HepG2 (cell line): ENCODE data around the gene PLXND1. TPM values are rescaled to one million over a fixed set of nuclear protein-coding genes. Genes with fewer than 3 reads are reported as not detected.
A peak's percentile ranks its signal among the peaks of the same experiment; 100 is the strongest.

Experiments
- ATF7 ChIP-seq, 2 experiments: fragments of 450-650 bp in 1 of 2; sonication (generic) in 1 of 2; formaldehyde crosslinking in 1 of 2; IDR thresholded peaks; 2 replicates each; pipeline versions ENCODE4 v1.4.0 to v1.6.1; 2016 to 2020; ENCODE audit warnings: antibody characterized with exemption in 1 of 2, mild to moderate bottlenecking in 1 of 2, missing genetic modification reagents in 1 of 2
- BORCS8-MEF2B ChIP-seq: sonication (generic); formaldehyde crosslinking; IDR thresholded peaks from 2 replicates; pipeline ENCODE4 v1.8.0; 2022; ENCODE audit warnings: mild to moderate bottlenecking, missing genetic modification reagents
- FOXO1 ChIP-seq: sonication (generic); formaldehyde crosslinking; IDR thresholded peaks from 2 replicates; pipeline ENCODE4 v1.4.0; 2020; ENCODE audit warnings: missing genetic modification reagents
- HHEX ChIP-seq: IDR thresholded peaks from 2 replicates; pipeline ENCODE4 v1.6.1; 2016; ENCODE audit warnings: control low read depth
- HIVEP1 ChIP-seq: sonication (generic); formaldehyde crosslinking; IDR thresholded peaks from 2 replicates; pipeline ENCODE4 v1.4.0; 2020; ENCODE audit warnings: mild to moderate bottlenecking, missing genetic modification reagents
- HMG20B ChIP-seq: conservative IDR thresholded peaks from 2 replicates; pipeline ENCODE4 v1.6.1; 2016; ENCODE audit warnings: missing genetic modification reagents, missing compliant biosample characterization
- IKZF1 ChIP-seq: fragments of 450-650 bp; IDR thresholded peaks from 2 replicates; pipeline ENCODE4 v1.7.1; 2016
- IRF2 ChIP-seq: IDR thresholded peaks from 2 replicates; pipeline ENCODE4 v1.6.1; 2018; ENCODE audit warnings: missing genetic modification reagents, missing compliant biosample characterization
- KMT2A ChIP-seq: sonication (generic); formaldehyde crosslinking; IDR thresholded peaks from 2 replicates; pipeline ENCODE4 v1.4.0; 2020; ENCODE audit warnings: missing genetic modification reagents
- MTA3 ChIP-seq: sonication (generic); formaldehyde crosslinking; IDR thresholded peaks from 2 replicates; pipeline ENCODE4 v1.4.0; 2020; ENCODE audit warnings: missing genetic modification reagents
- NFATC3 ChIP-seq: sonication (generic); formaldehyde crosslinking; IDR thresholded peaks from 2 replicates; pipeline ENCODE4 v1.5.1; 2020; ENCODE audit warnings: mild to moderate bottlenecking, missing genetic modification reagents
- REXO4 ChIP-seq: sonication (generic); formaldehyde crosslinking; IDR thresholded peaks from 2 replicates; pipeline ENCODE4 v1.8.0; 2022; ENCODE audit warnings: missing genetic modification reagents, mild to moderate bottlenecking, borderline replicate concordance
- RFX3 ChIP-seq: IDR thresholded peaks from 2 replicates; pipeline ENCODE4 v1.6.1; 2016; ENCODE audit warnings: missing biosample characterization, missing genetic modification reagents
- SMARCC2 ChIP-seq: fragments of 450-650 bp; IDR thresholded peaks from 2 replicates; pipeline ENCODE4 v1.6.1; 2017; ENCODE audit warnings: antibody characterized with exemption, mild to moderate bottlenecking
- SRY ChIP-seq: sonication (generic); formaldehyde crosslinking; IDR thresholded peaks from 2 replicates; pipeline ENCODE4 v1.8.0; 2022; ENCODE audit warnings: mild to moderate bottlenecking, missing genetic modification reagents
- STAG1 ChIP-seq: sonication (generic); formaldehyde crosslinking; IDR thresholded peaks from 2 replicates; pipeline ENCODE4 v1.4.0; 2020; ENCODE audit warnings: missing genetic modification reagents
- TGIF2 ChIP-seq: IDR thresholded peaks from 2 replicates; pipeline ENCODE4 v1.6.1; 2016; ENCODE audit warnings: control low read depth, missing compliant biosample characterization
- TP53 ChIP-seq: sonication (generic); formaldehyde crosslinking; conservative IDR thresholded peaks from 2 replicates; pipeline ENCODE4 v1.4.0; 2020; ENCODE audit warnings: missing genetic modification reagents
- ZFP1 ChIP-seq: IDR thresholded peaks from 2 replicates; pipeline ENCODE4 v1.6.1; 2016
- ZGPAT ChIP-seq: IDR thresholded peaks from 2 replicates; pipeline ENCODE4 v1.6.1; 2016; ENCODE audit warnings: mild to moderate bottlenecking
- ZNF10 ChIP-seq: sonication (generic); formaldehyde crosslinking; IDR thresholded peaks from 2 replicates; pipeline ENCODE4 v1.4.0; 2020; ENCODE audit warnings: mild to moderate bottlenecking, low read depth, missing genetic modification reagents, borderline replicate concordance
- ZNF143 ChIP-seq: sonication (generic); formaldehyde crosslinking; IDR thresholded peaks from 2 replicates; pipeline ENCODE4 v1.4.0; 2020; ENCODE audit warnings: missing genetic modification reagents
- ZNF225 ChIP-seq: sonication (generic); formaldehyde crosslinking; IDR thresholded peaks from 2 replicates; pipeline ENCODE4 v1.4.0; 2020; ENCODE audit warnings: mild to moderate bottlenecking, missing genetic modification reagents
- ZNF326 ChIP-seq: sonication (generic); formaldehyde crosslinking; IDR thresholded peaks from 2 replicates; pipeline ENCODE4 v1.4.0; 2020; ENCODE audit warnings: missing genetic modification reagents, borderline replicate concordance
- ZNF33A ChIP-seq: sonication (generic); formaldehyde crosslinking; IDR thresholded peaks from 2 replicates; pipeline ENCODE4 v1.5.1; 2020; ENCODE audit warnings: missing genetic modification reagents, mild to moderate bottlenecking, moderate library complexity, borderline replicate concordance
- ZNF512B ChIP-seq: sonication (generic); formaldehyde crosslinking; IDR thresholded peaks from 2 replicates; pipeline ENCODE4 v1.5.1; 2020; ENCODE audit warnings: missing genetic modification reagents, mild to moderate bottlenecking, borderline replicate concordance
- ZNF570 ChIP-seq: sonication (generic); formaldehyde crosslinking; IDR thresholded peaks from 2 replicates; pipeline ENCODE4 v1.4.0; 2020; ENCODE audit warnings: mild to moderate bottlenecking, missing genetic modification reagents, borderline replicate concordance
- ZNF83 ChIP-seq: sonication (generic); formaldehyde crosslinking; IDR thresholded peaks from 2 replicates; pipeline ENCODE4 v1.4.0; 2020; ENCODE audit warnings: missing genetic modification reagents, mild to moderate bottlenecking, borderline replicate concordance
- ZSCAN21 ChIP-seq: sonication (generic); formaldehyde crosslinking; IDR thresholded peaks from 2 replicates; pipeline ENCODE4 v1.8.0; 2022; ENCODE audit warnings: mild to moderate bottlenecking, missing genetic modification reagents, moderate library complexity, borderline replicate concordance
- ZSCAN29 ChIP-seq: sonication (generic); formaldehyde crosslinking; conservative IDR thresholded peaks from 2 replicates; pipeline ENCODE4 v1.4.0; 2020; ENCODE audit warnings: mild to moderate bottlenecking, missing genetic modification reagents
- polyA plus RNA-seq, 8 experiments: library from polyadenylated mRNA; depleted of rRNA in 3 of 8; stranded (reverse) in 7 of 8; unstranded in 1 of 8; fragments of >200 nt; fragmentation: Illumina TruSeq in 4 of 8; extraction: Trizol in 4 of 8; gene quantifications; 2 replicates each; pipeline versions ENCODE4 v1.2.1 to v1.2.3, GENCODE V29; 2011 to 2016; ENCODE audit warnings: low read depth in 4 of 8, missing spikeins in 1 of 8, mixed read lengths in 1 of 8; ENCODE audit not compliant: insufficient read depth in 1 of 8
- total RNA-seq, 5 experiments: library from RNA; depleted of rRNA; stranded (reverse); fragments of >200 nt; fragmentation: Illumina TruSeq; extraction: Trizol; gene quantifications; 2 replicates each; pipeline ENCODE4 v1.2.3, GENCODE V29; 2016; ENCODE audit warnings: low read depth in 1 of 5

PLXND1 gene
- total and polyA plus RNA-seq, 2 of the 13 experiments (the other 11 are each of a cell fraction or from before 2014, with no cell fraction given): 15.9 to 42.0 TPM

- TF ChIP-seq ZNF83 (no peak), HHEX (CRISPR knock-in tag) (no peak), RFX3 (CRISPR knock-in tag) (no peak), ZSCAN29 (CRISPR knock-in tag) (no peak), FOXO1 (CRISPR knock-in tag) (peak; percentile 29; the same call in 1 of the 2 replicates), TGIF2 (CRISPR knock-in tag) (no peak), MTA3 (CRISPR knock-in tag) (no peak), ZNF33A (no peak), ZNF143 (CRISPR knock-in tag) (no peak), HIVEP1 (CRISPR knock-in tag) (no peak), IKZF1 (no peak), HMG20B (CRISPR knock-in tag) (no peak), IRF2 (CRISPR knock-in tag) (no peak; the same call in 1 of the 2 replicates), ZNF10 (CRISPR knock-in tag) (no peak), ZGPAT (no peak), SRY (no peak; the same call in none of the 2 replicates), TP53 (CRISPR knock-in tag) (no peak), BORCS8-MEF2B (CRISPR knock-in tag) (no peak), KMT2A (CRISPR knock-in tag) (no peak), SMARCC2 (no peak), ZNF570 (CRISPR knock-in tag) (no peak), REXO4 (CRISPR knock-in tag) (no peak), NFATC3 (CRISPR knock-in tag) (no peak), ATF7 (IDR thresholded peaks at IDR 0.05) (no peak), ATF7 (CRISPR knock-in tag; IDR thresholded peaks at IDR 0.05) (no peak), STAG1 (peak; percentile 90), ZFP1 (CRISPR knock-in tag) (no peak), ZNF326 (CRISPR knock-in tag) (no peak), ZNF512B (CRISPR knock-in tag) (no peak; the same call in 1 of the 2 replicates), ZNF225 (CRISPR knock-in tag) (no peak), ZSCAN21 (CRISPR knock-in tag) (no peak)
These were observed 21.1 kb upstream of the PLXND1 start (continued) for GRCh38 chr3:129627350-129628168.
